ENCODE results near the gene ZNF48.
A peak's percentile ranks its signal among the peaks of the same experiment; 100 is the strongest.

The ZNF48 gene

GRCh38 chr16:30375864-30376263 lies 19.4 kb upstream of the ZNF48 start:
- H3K4me1 ChIP-seq (ENCODE audit: control insufficient read depth in 2 of 2, insufficient read depth in 1 of 2, low read depth in 1 of 2, low read length in 2 of 2), result peaks cover 23 to 25% of the 10 kb centered on the region in 2 donors
- no peak overlapping the region for H2BK120ac ChIP-seq (ENCODE audit: low read depth, low read length)
- H2AK5ac ChIP-seq (ENCODE audit: low read depth, low read length), result peak overlapping the region; percentile 16
- no peak overlapping the region for H3K18ac ChIP-seq (ENCODE audit: low read length)
- H2BK5ac ChIP-seq (ENCODE audit: low read length), result peak overlapping the region; percentile 2
- H3K9ac ChIP-seq (ENCODE audit: low read depth, low read length, poor library complexity), result peak overlapping the region; percentile 5
- WGBS, 2 donors (ENCODE audit: extremely low coverage in 2 of 2, insufficient read length in 2 of 2, insufficient replicate concordance in 1 of 2), result no CpG with 5 or more reads among the region's 8 CpGs
- H2AFZ ChIP-seq (ENCODE audit: low read length), result no peak overlapping the region
- no peak overlapping the region for H4K91ac ChIP-seq (ENCODE audit: low read depth, low read length, poor library complexity)
- H3K79me1 ChIP-seq (ENCODE audit: low read depth, low read length), result peaks cover 5% of the 10 kb centered on the region
- no peak overlapping the region for H2BK12ac ChIP-seq (ENCODE audit: low read length)
- no peaks in the 10 kb centered on the region for H3K9me3 ChIP-seq (replicated peaks in 1 of 2; ENCODE audit: control insufficient read depth in 2 of 2, insufficient read depth in 1 of 2, low read depth in 1 of 2, low read length in 2 of 2)
- no peaks in the 10 kb centered on the region for H3K27me3 ChIP-seq (ENCODE audit: control insufficient read depth in 3 of 3, insufficient read depth in 3 of 3, low read depth in 1 of 3, low read length in 3 of 3)
- H3K27ac ChIP-seq (replicated peaks; ENCODE audit: low read length), result no peak overlapping the region
- no peak overlapping the region for H4K8ac ChIP-seq (ENCODE audit: low read depth, low read length)
- H3K4ac ChIP-seq (ENCODE audit: low read length), result no peak overlapping the region
- H3K36me3 ChIP-seq (replicated peaks in 1 of 2; ENCODE audit: control insufficient read depth in 2 of 2, insufficient read depth in 2 of 2, low read length in 2 of 2), result peaks cover 0 to 11% of the 10 kb centered on the region in 2 donors
- no peak for DNase-seq (ENCODE audit: low spot score)
- H3K4me2 ChIP-seq (ENCODE audit: insufficient read depth, low read length, poor library complexity, severe bottlenecking), result no peak overlapping the region
- H2BK15ac ChIP-seq (ENCODE audit: low read length), result peak overlapping the region; percentile 88
- H3K14ac ChIP-seq (ENCODE audit: low read length), result no peak overlapping the region
- no peak overlapping the region for H3K4me3 ChIP-seq (ENCODE audit: low read length in 2 of 2)
- no peak overlapping the region for H3K23ac ChIP-seq (ENCODE audit: low read depth, low read length, poor library complexity)

DNA sequence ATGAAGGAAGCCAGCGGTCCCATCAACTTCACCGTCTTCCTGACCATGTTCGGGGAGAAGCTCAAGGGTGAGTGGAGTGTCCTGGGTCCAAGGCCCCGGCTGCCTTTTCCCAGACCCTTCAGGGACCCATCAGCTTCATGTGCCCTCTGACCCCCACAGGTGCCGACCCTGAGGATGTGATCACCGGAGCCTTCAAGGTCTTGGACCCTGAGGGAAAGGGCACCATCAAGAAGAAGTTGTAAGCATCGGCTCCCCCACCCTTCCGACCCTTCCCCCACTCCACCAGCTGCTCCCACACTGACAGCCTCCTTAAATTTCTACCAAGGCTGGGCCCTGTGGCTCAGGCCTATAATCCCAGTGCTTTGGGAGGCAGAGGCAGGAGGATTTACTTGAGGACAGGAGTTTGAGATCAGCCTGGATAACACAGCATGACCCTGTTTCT lies 18.7 kb upstream of the ZNF48 start:
- H3K36me3 ChIP-seq (replicated peaks in 1 of 2; ENCODE audit: control insufficient read depth in 2 of 2, insufficient read depth in 2 of 2, low read length in 2 of 2), result peaks cover 0 to 11% of the 10 kb centered on the region in 2 donors
- peaks cover 26 to 28% of the 10 kb centered on the region in 2 donors for H3K4me1 ChIP-seq (ENCODE audit: control insufficient read depth in 2 of 2, insufficient read depth in 1 of 2, low read depth in 1 of 2, low read length in 2 of 2)
- peak overlapping the region; percentile 42 for H2BK120ac ChIP-seq (ENCODE audit: low read depth, low read length)
- H3K27ac ChIP-seq (replicated peaks; ENCODE audit: low read length), result no peak overlapping the region
- H3K18ac ChIP-seq (ENCODE audit: low read length), result no peak overlapping the region
- no peak overlapping the region for H3K14ac ChIP-seq (ENCODE audit: low read length)
- no peak overlapping the region for H3K9ac ChIP-seq (ENCODE audit: low read depth, low read length, poor library complexity)
- no CpG with 5 or more reads among the region's 8 CpGs for WGBS, 2 donors (ENCODE audit: extremely low coverage in 2 of 2, insufficient read length in 2 of 2, insufficient replicate concordance in 1 of 2)
- no peak overlapping the region for H3K23ac ChIP-seq (ENCODE audit: low read depth, low read length, poor library complexity)
- H3K27me3 ChIP-seq (ENCODE audit: control insufficient read depth in 3 of 3, insufficient read depth in 3 of 3, low read depth in 1 of 3, low read length in 3 of 3), result no peaks in the 10 kb centered on the region
- H4K8ac ChIP-seq (ENCODE audit: low read depth, low read length), result no peak overlapping the region
- H3K4me3 ChIP-seq (ENCODE audit: low read length in 2 of 2), result no peak overlapping the region
- no peak overlapping the region for H2BK5ac ChIP-seq (ENCODE audit: low read length)
- H3K9me3 ChIP-seq (replicated peaks in 1 of 2; ENCODE audit: control insufficient read depth in 2 of 2, insufficient read depth in 1 of 2, low read depth in 1 of 2, low read length in 2 of 2), result no peaks in the 10 kb centered on the region
- H2BK12ac ChIP-seq (ENCODE audit: low read length), result peak overlapping the region; percentile 59
- H3K79me1 ChIP-seq (ENCODE audit: low read depth, low read length), result peaks cover 5% of the 10 kb centered on the region
- H2BK15ac ChIP-seq (ENCODE audit: low read length), result peak overlapping the region; percentile 88
- no peak overlapping the region for H4K91ac ChIP-seq (ENCODE audit: low read depth, low read length, poor library complexity)
- no peak overlapping the region for H3K4ac ChIP-seq (ENCODE audit: low read length)
- H2AFZ ChIP-seq (ENCODE audit: low read length), result no peak overlapping the region
- no peak for DNase-seq (ENCODE audit: low spot score)
- peak overlapping the region; percentile 16 for H2AK5ac ChIP-seq (ENCODE audit: low read depth, low read length)
- no peak overlapping the region for H3K4me2 ChIP-seq (ENCODE audit: insufficient read depth, low read length, poor library complexity, severe bottlenecking)

DNA sequence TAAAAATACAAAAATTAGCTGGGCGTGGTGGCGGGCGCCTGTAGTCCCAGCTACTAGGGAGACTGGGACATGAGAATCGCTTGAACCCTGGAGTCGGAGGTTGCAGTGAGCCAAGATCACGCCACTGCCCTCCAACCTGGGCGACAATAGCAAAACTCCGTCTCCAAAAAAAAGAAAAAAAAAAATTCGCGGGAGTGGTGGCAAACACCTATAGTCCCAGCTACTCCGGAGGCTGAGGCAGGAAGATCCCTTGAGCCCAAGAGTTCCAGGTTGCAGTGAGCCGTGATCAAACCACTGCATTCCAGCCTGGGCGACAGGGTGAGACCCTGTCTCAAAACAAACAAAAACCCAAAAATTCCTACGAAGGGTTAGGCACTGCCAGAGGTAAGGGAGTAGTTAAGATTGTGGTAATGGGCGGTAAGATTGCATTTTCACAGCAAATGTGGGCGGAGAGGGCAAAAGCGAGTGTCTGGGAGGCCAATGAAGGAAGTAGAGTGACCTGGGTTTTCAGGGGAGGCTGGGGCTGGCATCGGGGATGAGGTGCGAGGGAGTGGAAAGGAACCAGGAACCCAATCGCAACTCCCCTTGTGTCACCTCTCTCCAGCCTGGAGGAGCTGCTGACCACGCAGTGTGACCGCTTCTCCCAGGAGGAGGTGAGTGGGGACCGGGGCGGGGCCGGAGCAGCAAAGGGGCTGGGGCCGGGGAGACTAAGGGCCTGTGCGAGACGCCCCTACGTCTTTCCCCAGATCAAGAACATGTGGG lies 18.0 kb upstream of the ZNF48 start:
- Histone ChIP-seq H3K36me3 (replicated peaks in 1 of 2; ENCODE audit: control insufficient read depth in 2 of 2, insufficient read depth in 2 of 2, low read length in 2 of 2) (peaks cover 0 to 11% of the 10 kb centered on the region in 2 donors), H2AFZ (ENCODE audit: low read length) (peak overlapping the region; percentile 83), H3K79me1 (ENCODE audit: low read depth, low read length) (peaks cover 5% of the 10 kb centered on the region), H2AK5ac (ENCODE audit: low read depth, low read length) (peak overlapping the region; percentile 20), H2BK12ac (ENCODE audit: low read length) (no peak overlapping the region), H3K27ac (replicated peaks; ENCODE audit: low read length) (peak overlapping the region; percentile 100), H3K4ac (ENCODE audit: low read length) (no peak overlapping the region), H3K27me3 (ENCODE audit: control insufficient read depth in 3 of 3, insufficient read depth in 3 of 3, low read depth in 1 of 3, low read length in 3 of 3) (no peaks in the 10 kb centered on the region), H3K23ac (ENCODE audit: low read depth, low read length, poor library complexity) (peak overlapping the region; percentile 96), H3K4me1 (ENCODE audit: control insufficient read depth in 2 of 2, insufficient read depth in 1 of 2, low read depth in 1 of 2, low read length in 2 of 2) (peaks cover 24 to 30% of the 10 kb centered on the region in 2 donors), H2BK120ac (ENCODE audit: low read depth, low read length) (no peak overlapping the region), H4K8ac (ENCODE audit: low read depth, low read length) (no peak overlapping the region), H3K4me3 (ENCODE audit: low read length in 2 of 2) (peak overlapping the region; percentile 36 to 81), H3K9ac (ENCODE audit: low read depth, low read length, poor library complexity) (peak overlapping the region; percentile 66), H2BK15ac (ENCODE audit: low read length) (peak overlapping the region; percentile 44), H4K91ac (ENCODE audit: low read depth, low read length, poor library complexity) (no peak overlapping the region), H3K18ac (ENCODE audit: low read length) (peak overlapping the region; percentile 99), H2BK5ac (ENCODE audit: low read length) (peak overlapping the region; percentile 99), H3K4me2 (ENCODE audit: insufficient read depth, low read length, poor library complexity, severe bottlenecking) (peak overlapping the region; percentile 87), H3K14ac (ENCODE audit: low read length) (no peak overlapping the region), H3K9me3 (replicated peaks in 1 of 2; ENCODE audit: control insufficient read depth in 2 of 2, insufficient read depth in 1 of 2, low read depth in 1 of 2, low read length in 2 of 2) (no peaks in the 10 kb centered on the region)
- no peak for DNase-seq (ENCODE audit: low spot score)
- no CpG with 5 or more reads among the region's 29 CpGs for WGBS, 2 donors (ENCODE audit: extremely low coverage in 2 of 2, insufficient read length in 2 of 2, insufficient replicate concordance in 1 of 2)

DNA sequence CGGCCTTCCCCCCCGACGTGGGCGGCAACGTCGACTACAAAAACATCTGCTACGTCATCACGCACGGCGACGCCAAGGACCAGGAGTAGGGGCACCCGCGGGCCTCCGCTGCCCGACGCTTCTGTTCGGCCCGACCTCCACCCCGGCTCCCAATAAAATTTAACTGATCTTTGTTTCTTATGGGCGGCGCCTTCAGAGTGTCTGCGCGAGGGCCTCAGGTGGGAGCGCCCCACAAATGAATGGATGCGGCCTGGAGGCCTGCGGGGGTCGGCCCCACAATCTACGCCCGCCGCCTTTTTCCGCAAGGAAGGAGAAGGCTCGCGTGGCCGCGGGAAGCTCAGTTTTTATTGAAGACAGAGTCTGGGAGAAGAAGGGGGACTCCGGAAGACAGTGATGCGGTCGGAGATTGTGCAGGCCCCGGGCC lies 17.4 kb upstream of the ZNF48 start:
- no peaks in the 10 kb centered on the region for H3K27me3 ChIP-seq (ENCODE audit: control insufficient read depth in 3 of 3, insufficient read depth in 3 of 3, low read depth in 1 of 3, low read length in 3 of 3)
- no peak overlapping the region for H2BK12ac ChIP-seq (ENCODE audit: low read length)
- H3K79me1 ChIP-seq (ENCODE audit: low read depth, low read length), result peaks cover 5% of the 10 kb centered on the region
- peaks cover 0 to 11% of the 10 kb centered on the region in 2 donors for H3K36me3 ChIP-seq (replicated peaks in 1 of 2; ENCODE audit: control insufficient read depth in 2 of 2, insufficient read depth in 2 of 2, low read length in 2 of 2)
- H4K8ac ChIP-seq (ENCODE audit: low read depth, low read length), result no peak overlapping the region
- H3K27ac ChIP-seq (replicated peaks; ENCODE audit: low read length), result peak overlapping the region; percentile 100
- no peaks in the 10 kb centered on the region for H3K9me3 ChIP-seq (replicated peaks in 1 of 2; ENCODE audit: control insufficient read depth in 2 of 2, insufficient read depth in 1 of 2, low read depth in 1 of 2, low read length in 2 of 2)
- peak overlapping the region; percentile 83 for H2AFZ ChIP-seq (ENCODE audit: low read length)
- peak overlapping the region; percentile 99 for H3K18ac ChIP-seq (ENCODE audit: low read length)
- WGBS, 2 donors (ENCODE audit: extremely low coverage in 2 of 2, insufficient read length in 2 of 2, insufficient replicate concordance in 1 of 2), result no CpG with 5 or more reads among the region's 39 CpGs
- H2BK120ac ChIP-seq (ENCODE audit: low read depth, low read length), result no peak overlapping the region
- peak overlapping the region; percentile 90 for H2AK5ac ChIP-seq (ENCODE audit: low read depth, low read length)
- H3K4ac ChIP-seq (ENCODE audit: low read length), result no peak overlapping the region
- peak overlapping the region; percentile 96 for H3K23ac ChIP-seq (ENCODE audit: low read depth, low read length, poor library complexity)
- peak overlapping the region; percentile 66 for H3K9ac ChIP-seq (ENCODE audit: low read depth, low read length, poor library complexity)
- no peak overlapping the region for H3K14ac ChIP-seq (ENCODE audit: low read length)
- peak overlapping the region; percentile 87 for H3K4me2 ChIP-seq (ENCODE audit: insufficient read depth, low read length, poor library complexity, severe bottlenecking)
- H2BK5ac ChIP-seq (ENCODE audit: low read length), result peak overlapping the region; percentile 99
- H3K4me1 ChIP-seq (ENCODE audit: control insufficient read depth in 2 of 2, insufficient read depth in 1 of 2, low read depth in 1 of 2, low read length in 2 of 2), result peaks cover 24 to 30% of the 10 kb centered on the region in 2 donors
- peak; percentile 85 for DNase-seq (ENCODE audit: low spot score)
- H2BK15ac ChIP-seq (ENCODE audit: low read length), result peak overlapping the region; percentile 39
- H4K91ac ChIP-seq (ENCODE audit: low read depth, low read length, poor library complexity), result no peak overlapping the region
- H3K4me3 ChIP-seq (ENCODE audit: low read length in 2 of 2), result peak overlapping the region; percentile 81
